Stomach (tissue), 4 donors: Measurements from ENCODE around the gene C1QTNF6.

Experiments used
- EP300 ChIP-seq: sonication (generic); formaldehyde crosslinking; IDR thresholded peaks from one replicate; pipeline ENCODE4 v1.6.1; 2017; ENCODE audit warnings: antibody characterized with exemption
- POLR2A ChIP-seq, 4 donors: fragments of 450-650 bp; IDR thresholded peaks; one replicate each; pipeline ENCODE4 v1.6.1; 2016; ENCODE audit warnings: antibody characterized with exemption in 4 of 4, control low read depth in 2 of 4, mild to moderate bottlenecking in 1 of 4, moderate library complexity in 1 of 4
- POLR2AphosphoS5 ChIP-seq, 3 donors: sonication (generic); formaldehyde crosslinking; IDR thresholded peaks; one replicate each; pipeline ENCODE4 v1.6.1; 2016; ENCODE audit warnings: antibody characterized with exemption in 3 of 3
- TF ChIP-seq, protein P1 (sequence below), 7 experiments: fragments of 450-650 bp in 4 of 7; fragments of 200-600 bp in 3 of 7; sonication (generic) in 3 of 7; IDR thresholded peaks; one replicate each; pipeline ENCODE4 v1.5.1; 2016 to 2019; ENCODE audit warnings: antibody characterized with exemption in 7 of 7, control low read depth in 2 of 7, mild to moderate bottlenecking in 1 of 7

DNA sequence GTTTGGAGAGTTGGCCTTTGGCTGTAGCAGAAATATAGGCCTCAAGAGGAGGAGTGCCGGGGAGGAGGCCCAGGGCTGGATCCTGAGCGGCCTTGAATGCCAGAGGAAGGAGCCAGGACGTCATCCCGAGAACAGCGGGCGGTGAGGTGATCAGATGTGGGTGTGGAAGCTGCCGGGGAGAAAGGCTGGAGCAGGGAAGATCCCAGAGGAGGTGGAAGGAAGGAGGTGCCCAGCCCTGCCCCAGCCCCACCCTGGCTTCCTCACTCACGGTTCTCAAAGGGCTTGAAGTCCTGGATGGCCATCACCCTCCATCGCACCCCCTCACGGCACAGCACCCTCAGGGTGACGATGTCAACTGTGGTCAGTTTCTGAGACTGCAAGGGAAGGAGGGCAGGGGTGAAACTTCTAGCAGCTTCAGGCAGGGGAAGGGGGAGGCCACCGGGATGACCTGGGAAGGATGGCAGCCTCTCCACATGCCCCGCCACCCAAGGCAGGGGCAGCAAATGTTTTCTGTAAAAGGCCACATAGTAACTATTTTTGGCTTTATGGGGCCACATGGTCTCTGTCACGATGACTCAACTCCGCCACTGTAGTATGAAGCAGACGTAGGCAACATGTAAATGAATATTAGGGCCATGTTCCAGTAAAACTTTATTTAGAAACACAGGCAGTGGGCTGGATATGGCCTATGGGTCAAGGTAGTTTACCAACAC lies 49.0 kb downstream of the C1QTNF6 start:
- TF ChIP-seq, protein P1, sequence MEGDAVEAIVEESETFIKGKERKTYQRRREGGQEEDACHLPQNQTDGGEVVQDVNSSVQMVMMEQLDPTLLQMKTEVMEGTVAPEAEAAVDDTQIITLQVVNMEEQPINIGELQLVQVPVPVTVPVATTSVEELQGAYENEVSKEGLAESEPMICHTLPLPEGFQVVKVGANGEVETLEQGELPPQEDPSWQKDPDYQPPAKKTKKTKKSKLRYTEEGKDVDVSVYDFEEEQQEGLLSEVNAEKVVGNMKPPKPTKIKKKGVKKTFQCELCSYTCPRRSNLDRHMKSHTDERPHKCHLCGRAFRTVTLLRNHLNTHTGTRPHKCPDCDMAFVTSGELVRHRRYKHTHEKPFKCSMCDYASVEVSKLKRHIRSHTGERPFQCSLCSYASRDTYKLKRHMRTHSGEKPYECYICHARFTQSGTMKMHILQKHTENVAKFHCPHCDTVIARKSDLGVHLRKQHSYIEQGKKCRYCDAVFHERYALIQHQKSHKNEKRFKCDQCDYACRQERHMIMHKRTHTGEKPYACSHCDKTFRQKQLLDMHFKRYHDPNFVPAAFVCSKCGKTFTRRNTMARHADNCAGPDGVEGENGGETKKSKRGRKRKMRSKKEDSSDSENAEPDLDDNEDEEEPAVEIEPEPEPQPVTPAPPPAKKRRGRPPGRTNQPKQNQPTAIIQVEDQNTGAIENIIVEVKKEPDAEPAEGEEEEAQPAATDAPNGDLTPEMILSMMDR (IDR thresholded peaks at IDR 0.05): no peak
- TF ChIP-seq EP300 (no peak), POLR2A (IDR thresholded peaks at IDR 0.05) (no peak), POLR2AphosphoS5 (IDR thresholded peaks at IDR 0.05) (no peak)
